ENCODE data around the gene SURF2. TPM values are rescaled to one million over a fixed set of nuclear protein-coding genes. Genes with fewer than 3 reads are reported as not detected.

SURF2 gene
- total RNA-seq, 1 experiment from 2014 or later, result 103 TPM

GRCh38 chr9:133366435-133366834 lies 10.1 kb downstream of the SURF2 start:
- DNase-seq, result no peak
- H3K4me1 ChIP-seq (ENCODE audit: insufficient read depth, low read length), result peaks cover 8% of the 10 kb centered on the region; the same call in 1 of the 2 replicates
- peaks cover 16% of the 10 kb centered on the region; the same call in 1 of the 2 replicates for H3K36me3 ChIP-seq (ENCODE audit: low read depth, low read length)
- no peaks in the 10 kb centered on the region for H3K9me2 ChIP-seq (replicated peaks; ENCODE audit: low read length)
- H3F3A ChIP-seq (ENCODE audit: low read length, unreplicated experiment), result no peaks in the 10 kb centered on the region
- no peak overlapping the region for H3K4me2 ChIP-seq (ENCODE audit: low read length)
- no peak for TF ChIP-seq EZH2phosphoT487 (IDR thresholded peaks at IDR 0.05; ENCODE audit: borderline replicate concordance, low read length)
- TF ChIP-seq CTCF (conservative IDR thresholded peaks at IDR 0.05; ENCODE audit: low read depth, low read length), result no peak
- no peak for TF ChIP-seq EZH2 (IDR thresholded peaks at IDR 0.05; ENCODE audit: low read length, unreplicated experiment)
- H3K27ac ChIP-seq (ENCODE audit: low read length), result no peak overlapping the region
- POLR2A ChIA-PET (ENCODE audit: unreplicated experiment), result no interaction called here
- H2AFZ ChIP-seq (ENCODE audit: low read length), result no peak overlapping the region
- no peaks in the 10 kb centered on the region for H3K9me3 ChIP-seq (ENCODE audit: low read length)
- CTCF ChIA-PET, result no interaction called here
- peaks cover 21% of the 10 kb centered on the region; the same call in 1 of the 2 replicates for H4K20me1 ChIP-seq (ENCODE audit: low read length)
- BruUV-seq (replicated peaks), result no TSS peak
- no peak for ATAC-seq
- no peaks in the 10 kb centered on the region for H3K27me3 ChIP-seq (ENCODE audit: low read length)
- H3K4me3 ChIP-seq (ENCODE audit: low read length), result no peak overlapping the region
- H3K79me2 ChIP-seq (ENCODE audit: low read length), result peaks cover 47% of the 10 kb centered on the region
- intact Hi-C loops (cut with micrococcal nuclease), result no loop called here
- H3K9ac ChIP-seq (ENCODE audit: low read length), result no peak overlapping the region

- H3K27me3 ChIP-seq (ENCODE audit: low read length), result no peaks in the 10 kb centered on the region
- no peaks in the 10 kb centered on the region for H3K9me2 ChIP-seq (replicated peaks; ENCODE audit: low read length)
- H3K36me3 ChIP-seq (ENCODE audit: low read depth, low read length), result peaks cover 16% of the 10 kb centered on the region; the same call in 1 of the 2 replicates
- no peak overlapping the region for H3K27ac ChIP-seq (ENCODE audit: low read length)
- ATAC-seq (no peak), DNase-seq (no peak)
- no peaks in the 10 kb centered on the region for H3F3A ChIP-seq (ENCODE audit: low read length, unreplicated experiment)
- H3K4me1 ChIP-seq (ENCODE audit: insufficient read depth, low read length), result peaks cover 8% of the 10 kb centered on the region; the same call in 1 of the 2 replicates
- H3K9me3 ChIP-seq (ENCODE audit: low read length), result no peaks in the 10 kb centered on the region
- peaks cover 55% of the 10 kb centered on the region for H3K79me2 ChIP-seq (ENCODE audit: low read length)
- TF ChIP-seq EZH2phosphoT487 (IDR thresholded peaks at IDR 0.05; ENCODE audit: borderline replicate concordance, low read length) (no peak), EZH2 (IDR thresholded peaks at IDR 0.05; ENCODE audit: low read length, unreplicated experiment) (no peak)
- POLR2A ChIA-PET (ENCODE audit: unreplicated experiment), result no interaction called here
- no peak overlapping the region for H3K9ac ChIP-seq (ENCODE audit: low read length)
- H3K4me2 ChIP-seq (ENCODE audit: low read length), result no peak overlapping the region
- no peak overlapping the region for H3K4me3 ChIP-seq (ENCODE audit: low read length)
- CTCF ChIA-PET, result no interaction called here
- peaks cover 29% of the 10 kb centered on the region; the same call in 1 of the 2 replicates for H4K20me1 ChIP-seq (ENCODE audit: low read length)
- H2AFZ ChIP-seq (ENCODE audit: low read length), result no peak overlapping the region
- intact Hi-C loops (cut with micrococcal nuclease), result no loop called here
- no TSS peak for BruUV-seq (replicated peaks)
Observed at GRCh38 chr9:133367221-133367620, 10.9 kb downstream of the SURF2 start.

DNA sequence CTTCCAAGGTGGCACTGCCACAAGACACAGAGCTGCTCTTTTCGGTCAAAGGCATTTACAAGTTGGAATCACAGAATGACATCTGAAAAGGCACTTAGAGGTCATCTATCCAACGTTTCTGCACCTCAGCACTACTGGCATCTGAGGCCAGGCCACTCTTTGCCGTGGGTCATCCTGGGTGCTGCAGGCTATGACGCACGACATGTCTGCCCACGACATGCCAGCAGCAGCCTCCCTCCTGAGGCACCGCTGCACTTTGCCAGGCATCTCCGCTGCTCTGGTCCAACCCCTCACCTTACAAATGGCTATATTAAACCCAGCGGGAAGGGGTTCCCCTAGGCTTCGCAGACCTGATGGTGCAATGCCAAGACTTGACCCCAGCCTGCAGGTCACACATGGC lies 11.4 kb downstream of the SURF2 start:
- H3K4me3 ChIP-seq (ENCODE audit: low read length), result no peak overlapping the region
- H3K79me2 ChIP-seq (ENCODE audit: low read length), result peaks cover 61% of the 10 kb centered on the region
- no peaks in the 10 kb centered on the region for H3K27me3 ChIP-seq (ENCODE audit: low read length)
- CTCF ChIA-PET, result no interaction called here
- intact Hi-C loops (cut with micrococcal nuclease), result no loop called here
- H3K9me3 ChIP-seq (ENCODE audit: low read length), result no peaks in the 10 kb centered on the region
- no peaks in the 10 kb centered on the region for H3K9me2 ChIP-seq (replicated peaks; ENCODE audit: low read length)
- H3K4me2 ChIP-seq (ENCODE audit: low read length), result no peak overlapping the region
- POLR2A ChIA-PET (ENCODE audit: unreplicated experiment), result interaction anchor here (1.5 kb wide), 1 partner anchor 16 kb away, joined by 4 read pairs; no protein-coding TSS in a partner anchor
- no peaks in the 10 kb centered on the region for H3F3A ChIP-seq (ENCODE audit: low read length, unreplicated experiment)
- H3K9ac ChIP-seq (ENCODE audit: low read length), result no peak overlapping the region
- H2AFZ ChIP-seq (ENCODE audit: low read length), result no peak overlapping the region
- DNase-seq (no peak), ATAC-seq (no peak)
- no TSS peak for BruUV-seq (replicated peaks)
- peaks cover 31% of the 10 kb centered on the region; the same call in 1 of the 2 replicates for H4K20me1 ChIP-seq (ENCODE audit: low read length)
- no peak for TF ChIP-seq EZH2 (IDR thresholded peaks at IDR 0.05; ENCODE audit: low read length, unreplicated experiment)
- no peak for TF ChIP-seq EZH2phosphoT487 (IDR thresholded peaks at IDR 0.05; ENCODE audit: borderline replicate concordance, low read length)
- TF ChIP-seq CTCF (conservative IDR thresholded peaks at IDR 0.05; ENCODE audit: low read depth, low read length), result no peak
- peaks cover 8% of the 10 kb centered on the region; the same call in 1 of the 2 replicates for H3K4me1 ChIP-seq (ENCODE audit: insufficient read depth, low read length)
- no peak overlapping the region for H3K27ac ChIP-seq (ENCODE audit: low read length)
- H3K36me3 ChIP-seq (ENCODE audit: low read depth, low read length), result peaks cover 16% of the 10 kb centered on the region; the same call in 1 of the 2 replicates
